ENCODE measurements around the gene CACNA1H. TPM values are rescaled to one million over a fixed set of nuclear protein-coding genes. Genes with fewer than 3 reads are reported as not detected.

CACNA1H gene
- total and polyA plus RNA-seq, 2 donors (not counting 3 experiments of a cell fraction or from before 2014, with no cell fraction given) = 0.03 TPM; not detected in 1

- H3K4me3 ChIP-seq (replicated peaks in 1 of 3; ENCODE audit: insufficient read depth in 1 of 3, low read depth in 1 of 3, low read length in 3 of 3) = no peak overlapping the region
- ChIA-PET POLR2A (no interaction called here), CTCF (no interaction called here)
- H3K79me2 ChIP-seq (ENCODE audit: control insufficient read depth, insufficient read depth, low read length) = no peaks in the 10 kb centered on the region
- no peak overlapping the region for H2AFZ ChIP-seq (ENCODE audit: low read depth, low read length)
- peaks cover 21 to 25% of the 10 kb centered on the region in 2 experiments for H3K27me3 ChIP-seq (ENCODE audit: control insufficient read depth in 2 of 2, insufficient read depth in 2 of 2, low read length in 2 of 2)
- H4K20me1 ChIP-seq (replicated peaks; ENCODE audit: control insufficient read depth, extremely low read depth, insufficient read depth, low read length) = no peaks in the 10 kb centered on the region
- H3K9me1 ChIP-seq (replicated peaks; ENCODE audit: control insufficient read depth, extremely low read depth, insufficient read depth, low read length) = no peaks in the 10 kb centered on the region
- no peak overlapping the region for H3K4me2 ChIP-seq (ENCODE audit: insufficient read depth, low read length)
- TF ChIP-seq CTCF (IDR thresholded peaks at IDR 0.05; ENCODE audit: extremely low read depth in 1 of 2, insufficient read depth in 1 of 2, low read depth in 1 of 2, low read length in 2 of 2) (no peak), JUN (IDR thresholded peaks at IDR 0.05; ENCODE audit: borderline replicate concordance, insufficient read depth, insufficient read length, low read depth) (no peak), GATA2 (IDR thresholded peaks at IDR 0.05; ENCODE audit: insufficient read depth, insufficient read length, low read depth, low read length) (no peak), EZH2 (IDR thresholded peaks at IDR 0.05; ENCODE audit: borderline replicate concordance, low read depth, low read length, severe bottlenecking) (no peak), FOS (IDR thresholded peaks at IDR 0.05; ENCODE audit: borderline replicate concordance, insufficient read depth, low read length) (no peak)
- BruUV-seq (replicated peaks) = no TSS peak
- dilution Hi-C loops (cut with MboI; ENCODE audit: extremely low pct_ligation_motif_present, low sequenced_read_pairs) (no loop called here), intact Hi-C loops (cut with micrococcal nuclease) (no loop called here)
- no peak for DNase-seq (ENCODE audit: low read depth, low spot score)
- H3K36me3 ChIP-seq (ENCODE audit: control insufficient read depth in 2 of 2, extremely low read depth in 1 of 2, insufficient read depth in 2 of 2, low read length in 2 of 2) = no peaks in the 10 kb centered on the region
- H3K4me1 ChIP-seq (ENCODE audit: control insufficient read depth, extremely low read depth, insufficient read depth, low read length) = no peaks in the 10 kb centered on the region
- no peak overlapping the region for H3K9ac ChIP-seq (replicated peaks; ENCODE audit: extremely low read depth, insufficient read depth, low read length)
- no peaks in the 10 kb centered on the region for H3K9me3 ChIP-seq (replicated peaks; ENCODE audit: control insufficient read depth, insufficient read depth, low read length)
- no peak for FAIRE-seq
- H3K27ac ChIP-seq (ENCODE audit: insufficient read depth, low read depth, low read length) = no peak overlapping the region
Observed at GRCh38 chr16:1263591-1264344, 110.9 kb downstream of the CACNA1H start.

All from endothelial cell of umbilical vein (primary cell).